Cardiac fibroblast (primary cell): ENCODE measurements around the gene STK4.
A peak's percentile ranks its signal among the peaks of the same experiment; 100 is the strongest.

Experiments used
- DNase-seq, 2 donors: peaks; one replicate each; pipeline versions ENCODE4 v3.0.0 to v3.0.0-alpha.2; 2010; ENCODE audit warnings: low read depth in 2 of 2
- H3K4me3 ChIP-seq, 2 donors: replicated peaks in 1 of 2; 1 replicate in 1 of 2; 2 replicates in 1 of 2; pipeline ENCODE4 v1.5.1; 2011; ENCODE audit warnings: low read depth in 2 of 2, low read length in 2 of 2, mild to moderate bottlenecking in 2 of 2, moderate library complexity in 1 of 2
- TF ChIP-seq, protein P1 (sequence below): IDR thresholded peaks from one replicate; pipeline ENCODE4 v1.5.1; 2011; ENCODE audit warnings: low read depth, mild to moderate bottlenecking, low read length, inconsistent platforms

STK4 gene

GRCh38 chr20:45077559-45077958 lies 111.2 kb downstream of the STK4 start:
- DNase-seq = no peak
- TF ChIP-seq, protein P1, sequence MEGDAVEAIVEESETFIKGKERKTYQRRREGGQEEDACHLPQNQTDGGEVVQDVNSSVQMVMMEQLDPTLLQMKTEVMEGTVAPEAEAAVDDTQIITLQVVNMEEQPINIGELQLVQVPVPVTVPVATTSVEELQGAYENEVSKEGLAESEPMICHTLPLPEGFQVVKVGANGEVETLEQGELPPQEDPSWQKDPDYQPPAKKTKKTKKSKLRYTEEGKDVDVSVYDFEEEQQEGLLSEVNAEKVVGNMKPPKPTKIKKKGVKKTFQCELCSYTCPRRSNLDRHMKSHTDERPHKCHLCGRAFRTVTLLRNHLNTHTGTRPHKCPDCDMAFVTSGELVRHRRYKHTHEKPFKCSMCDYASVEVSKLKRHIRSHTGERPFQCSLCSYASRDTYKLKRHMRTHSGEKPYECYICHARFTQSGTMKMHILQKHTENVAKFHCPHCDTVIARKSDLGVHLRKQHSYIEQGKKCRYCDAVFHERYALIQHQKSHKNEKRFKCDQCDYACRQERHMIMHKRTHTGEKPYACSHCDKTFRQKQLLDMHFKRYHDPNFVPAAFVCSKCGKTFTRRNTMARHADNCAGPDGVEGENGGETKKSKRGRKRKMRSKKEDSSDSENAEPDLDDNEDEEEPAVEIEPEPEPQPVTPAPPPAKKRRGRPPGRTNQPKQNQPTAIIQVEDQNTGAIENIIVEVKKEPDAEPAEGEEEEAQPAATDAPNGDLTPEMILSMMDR = no peak
- no peak overlapping the region for H3K4me3 ChIP-seq

DNA sequence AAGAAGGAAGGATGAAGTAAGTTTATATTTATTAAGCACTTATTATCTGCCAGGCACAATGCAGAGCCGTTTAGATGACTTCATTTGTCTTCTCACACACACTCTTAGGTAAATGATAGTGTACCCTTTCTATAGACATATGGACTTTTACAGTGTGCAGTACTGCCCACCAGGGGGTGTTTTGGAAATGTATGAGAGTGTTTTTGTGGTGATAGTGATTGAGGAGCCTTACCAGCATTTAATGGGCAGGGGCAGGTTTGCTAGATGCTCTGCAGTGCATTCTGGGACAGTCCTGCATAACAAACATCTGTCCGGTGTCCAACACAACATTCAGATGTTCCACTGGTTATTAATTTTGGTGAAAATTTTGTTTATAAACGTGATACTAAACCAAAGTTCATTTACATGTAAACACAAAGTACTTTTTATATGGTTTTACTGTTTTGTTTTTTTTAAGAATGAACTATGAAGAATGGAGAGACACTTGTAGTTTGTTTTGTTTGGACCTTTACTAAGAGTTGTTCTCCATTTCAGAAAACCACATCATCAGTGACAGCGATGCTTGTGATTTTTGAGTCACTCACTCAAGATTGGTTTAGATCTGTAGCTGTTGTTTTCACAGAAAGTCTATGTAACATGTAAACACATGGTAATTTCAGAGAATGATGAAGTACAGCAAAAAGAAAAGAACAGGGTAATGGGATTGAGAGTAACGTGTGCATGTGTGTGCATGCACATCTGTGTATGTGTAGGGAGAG lies 114.7 kb downstream of the STK4 start:
- DNase-seq = peak in 1 of 2 donors; percentile 27
- H3K4me3 ChIP-seq = no peak overlapping the region
- TF ChIP-seq, protein P1 = peak; percentile 45

DNA sequence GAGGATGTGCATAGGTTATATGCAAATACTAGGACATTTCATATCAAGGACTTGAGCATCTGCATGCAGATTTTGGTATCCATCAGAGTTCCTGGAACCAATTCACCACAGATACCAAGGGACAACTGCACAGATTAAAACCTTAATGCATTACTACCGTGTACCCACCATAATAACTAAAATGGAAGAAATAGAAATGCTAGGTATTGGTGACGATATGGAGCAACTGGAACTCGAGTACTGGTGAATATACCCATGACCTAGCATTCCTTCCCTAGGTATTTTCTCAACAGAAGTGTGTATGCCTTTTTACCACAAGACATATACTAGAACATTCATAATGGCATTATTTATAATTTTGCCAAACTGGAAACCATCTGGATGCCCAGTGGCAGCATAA lies 116.2 kb downstream of the STK4 start:
- TF ChIP-seq, protein P1 = no peak
- no peak for DNase-seq
- no peak overlapping the region for H3K4me3 ChIP-seq

- DNase-seq = no peak
- TF ChIP-seq, protein P1 = no peak
- no peak overlapping the region for H3K4me3 ChIP-seq
These were observed 116.8 kb downstream of the STK4 start for GRCh38 chr20:45083127-45083526.

DNA sequence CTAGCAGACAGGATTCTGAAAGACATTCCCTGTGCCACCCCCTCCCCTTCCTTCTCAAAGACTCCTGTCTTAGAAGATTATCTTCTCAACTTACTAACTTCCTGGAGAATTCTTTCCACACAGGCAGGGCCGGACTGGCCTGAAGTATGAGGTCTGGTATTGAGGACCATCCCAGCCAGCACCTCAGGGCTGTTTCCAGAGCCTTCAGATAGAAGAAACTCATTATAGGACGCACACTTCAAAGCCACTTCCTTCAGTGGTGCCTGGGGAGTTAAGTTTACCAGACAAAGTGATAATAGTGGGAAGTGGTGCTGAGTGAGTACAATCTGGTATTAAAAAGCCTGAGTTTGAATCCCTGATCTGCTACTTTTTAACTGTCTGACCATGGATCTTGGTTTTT lies 119.0 kb downstream of the STK4 start:
- TF ChIP-seq, protein P1 = no peak
- H3K4me3 ChIP-seq = no peak overlapping the region
- DNase-seq = no peak

DNA sequence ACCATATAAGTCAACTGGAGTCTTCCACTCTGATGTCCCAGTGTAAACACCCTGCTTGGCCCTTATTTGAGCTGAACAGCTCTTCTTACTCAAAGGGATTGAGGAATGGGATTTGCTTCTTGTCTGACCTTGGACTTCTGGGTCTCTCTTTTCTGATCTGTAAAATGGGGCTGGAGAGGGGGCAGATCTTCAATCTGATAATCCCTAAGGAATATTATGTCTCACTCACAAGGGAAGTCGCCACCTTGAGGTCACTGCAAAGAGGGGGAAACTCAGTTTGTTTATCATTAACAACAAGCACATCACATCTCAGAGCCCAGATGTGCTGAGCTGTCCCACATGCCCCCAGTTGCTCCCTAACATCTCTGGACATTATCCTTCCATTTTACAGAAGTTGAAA lies 119.6 kb downstream of the STK4 start:
- TF ChIP-seq, protein P1 = no peak
- no peak overlapping the region for H3K4me3 ChIP-seq

More for the DNA sequence above, 119.6 kb downstream of the STK4 start:
- DNase-seq = no peak
